Endothelial cell of umbilical vein (primary cell): ENCODE measurements around the gene PDIA4. TPM values are rescaled to one million over a fixed set of nuclear protein-coding genes. Genes with fewer than 3 reads are reported as not detected.

Source experiments
- Bru-seq: library from RNA; stranded (reverse); fragments of 400-500 nt; gene quantifications from one replicate; lab custom pipeline; 2021; lab: Mats Ljungman, UMichigan
- BruChase-seq, 2 experiments: library from RNA; stranded (reverse); fragments of 400-500 nt; gene quantifications; one replicate each; lab custom pipeline; 2021; lab: Mats Ljungman, UMichigan
- BruUV-seq: library from RNA; stranded (reverse); fragments of 400-500 nt; replicated peaks from 2 replicates; lab custom pipeline; 2021; lab: Mats Ljungman, UMichigan
- CTCF ChIA-PET: fragments of 300-600, 350-600 bp; sonication (Branson Sonifier 250); formaldehyde crosslinking; loops from one replicate; lab custom pipeline; 2021; ENCODE audit warnings: antibody characterized with exemption, inconsistent platforms; lab: Charles Lee
- POLR2A ChIA-PET: fragments of 300-600, 350-600 bp; sonication (Branson Sonifier 250); formaldehyde crosslinking; loops from one replicate; lab custom pipeline; 2021; ENCODE audit warnings: antibody characterized with exemption, inconsistent platforms; lab: Charles Lee
- DNase-seq: peaks from one replicate; pipeline ENCODE4 v3.0.0-alpha.2; 2011; ENCODE audit warnings: low read depth, low spot score
- FAIRE-seq: peaks from 2 replicates; lab custom pipeline; 2011; peaks lifted over from hg19 to GRCh38; lab: Jason Lieb, UNC
- H2AFZ ChIP-seq: 2 replicates; pipeline ENCODE4 v1.6.0; 2012; ENCODE audit warnings: low read depth, low read length, control low read depth, inconsistent platforms
- H3K27ac ChIP-seq: 2 replicates; pipeline ENCODE4 v1.5.1; 2011; ENCODE audit warnings: low read depth, mild to moderate bottlenecking, control low read depth, low read length, moderate library complexity; ENCODE audit not compliant: insufficient read depth
- H3K27me3 ChIP-seq, 2 experiments: 2 replicates each; pipeline versions ENCODE4 v1.6.0 to v1.6.1; 2011; ENCODE audit warnings: low read length in 2 of 2, mixed read lengths in 1 of 2; ENCODE audit not compliant: control insufficient read depth in 2 of 2, insufficient read depth in 2 of 2
- H3K36me3 ChIP-seq, 2 experiments: 2 replicates in 1 of 2; 3 replicates in 1 of 2; pipeline ENCODE4 v1.5.1; 2011; ENCODE audit warnings: low read length in 2 of 2, mild to moderate bottlenecking in 1 of 2, moderate library complexity in 1 of 2; ENCODE audit not compliant: control insufficient read depth in 2 of 2, insufficient read depth in 2 of 2; ENCODE audit errors: extremely low read depth in 1 of 2
- H3K4me1 ChIP-seq: 3 replicates; pipeline ENCODE4 v1.5.1; 2011; ENCODE audit warnings: mild to moderate bottlenecking, low read length; ENCODE audit not compliant: control insufficient read depth, insufficient read depth; ENCODE audit errors: extremely low read depth
- H3K4me2 ChIP-seq: 2 replicates; pipeline ENCODE4 v1.6.1; 2011; ENCODE audit warnings: low read length, control low read depth, mixed read lengths; ENCODE audit not compliant: insufficient read depth
- H3K4me3 ChIP-seq, 3 experiments: fragments of 200-600 bp in 1 of 3; sonication (generic), shearing (Covaris generic) in 1 of 3; replicated peaks in 1 of 3; 2 replicates each; pipeline ENCODE4 v1.5.1; 2011 to 2016; ENCODE audit warnings: control low read depth in 3 of 3, low read length in 3 of 3, mild to moderate bottlenecking in 2 of 3, inconsistent platforms in 1 of 3, low read depth in 1 of 3, moderate library complexity in 1 of 3; ENCODE audit not compliant: insufficient read depth in 1 of 3
- H3K79me2 ChIP-seq: 2 replicates; pipeline ENCODE4 v1.6.0; 2012; ENCODE audit warnings: low read length, inconsistent platforms; ENCODE audit not compliant: control insufficient read depth, insufficient read depth
- H3K9ac ChIP-seq: replicated peaks from 2 replicates; pipeline ENCODE3; 2011; ENCODE audit warnings: low read length, control low read depth; ENCODE audit not compliant: insufficient read depth; ENCODE audit errors: extremely low read depth
- H3K9me1 ChIP-seq: replicated peaks from 3 replicates; pipeline ENCODE4 v1.6.0; 2011; ENCODE audit warnings: mild to moderate bottlenecking, low read length; ENCODE audit not compliant: control insufficient read depth, insufficient read depth; ENCODE audit errors: extremely low read depth
- H3K9me3 ChIP-seq: replicated peaks from 2 replicates; pipeline ENCODE4 v1.5.1; 2012; ENCODE audit warnings: low read length, inconsistent platforms; ENCODE audit not compliant: control insufficient read depth, insufficient read depth
- H4K20me1 ChIP-seq: replicated peaks from 2 replicates; pipeline ENCODE3; 2011; ENCODE audit warnings: mild to moderate bottlenecking, low read length; ENCODE audit not compliant: control insufficient read depth, insufficient read depth; ENCODE audit errors: extremely low read depth
- EZH2 ChIP-seq: IDR thresholded peaks from 2 replicates; pipeline ENCODE4 v1.6.1; 2012; ENCODE audit warnings: borderline replicate concordance, low read depth, mild to moderate bottlenecking, moderate library complexity, low read length, inconsistent platforms; ENCODE audit not compliant: severe bottlenecking
- FOS ChIP-seq: IDR thresholded peaks from 2 replicates; pipeline ENCODE4 v1.6.1; 2011; ENCODE audit warnings: mild to moderate bottlenecking, low read length, moderate library complexity, borderline replicate concordance; ENCODE audit not compliant: insufficient read depth
- JUN ChIP-seq: IDR thresholded peaks from 2 replicates; pipeline ENCODE4 v1.6.1; 2011; ENCODE audit warnings: borderline replicate concordance, low read depth; ENCODE audit not compliant: insufficient read length, insufficient read depth
- MYC ChIP-seq: IDR thresholded peaks from one replicate; pipeline ENCODE4 v1.6.1; 2011; ENCODE audit warnings: mild to moderate bottlenecking, low read depth, low read length
- POLR2A ChIP-seq: IDR thresholded peaks from 2 replicates; pipeline ENCODE4 v1.6.1; 2012; ENCODE audit warnings: low read depth, mild to moderate bottlenecking, control low read depth, low read length
- POLR2AphosphoS5 ChIP-seq: IDR thresholded peaks from 2 replicates; pipeline ENCODE4 v1.6.1; 2012; ENCODE audit warnings: low read depth, mild to moderate bottlenecking, control low read depth, low read length, moderate library complexity; ENCODE audit not compliant: insufficient read depth
- dilution Hi-C: fragments of 300-500 bp; cut with MboI; formaldehyde crosslinking; loops from one replicate; pipeline ENCODE4 v1.15.0; 2019; ENCODE audit warnings: low sequenced_read_pairs; ENCODE audit not compliant: extremely low pct_ligation_motif_present
- intact Hi-C: fragments of 100-400 bp; cut with micrococcal nuclease; formaldehyde crosslinking; loops from one replicate; pipeline ENCODE4 v1.10.0; 2022
- long read RNA-seq: library from polyadenylated mRNA; stranded (forward); transcript quantifications from one replicate; pipeline ENCODE4 v2.0.0, GENCODE V29; 2021
- polyA minus RNA-seq, 3 experiments: library from RNA; depleted of rRNA, polyadenylated mRNA; stranded (reverse); fragments of >200 nt; gene quantifications; 1 replicate in 1 of 3; 2 replicates in 2 of 3; pipeline ENCODE4 v1.2.3, GENCODE V29; 2011
- polyA plus RNA-seq, 4 experiments: library from polyadenylated mRNA; depleted of rRNA in 3 of 4; stranded (reverse) in 3 of 4; unstranded in 1 of 4; fragments of >200 nt; gene quantifications; 2 replicates each; pipeline versions ENCODE4 v1.2.1 to v1.2.3, GENCODE V29; 2011 to 2012; ENCODE audit warnings: missing spikeins in 1 of 4
- total RNA-seq: library from RNA; stranded (reverse); gene quantifications from 2 replicates; pipeline ENCODE4 v1.2.3, GENCODE V29; 2021
- TF ChIP-seq, protein P1 (sequence below): IDR thresholded peaks from 2 replicates; pipeline ENCODE4 v1.6.1; 2011; ENCODE audit not compliant: insufficient read depth, insufficient read length
- TF ChIP-seq, protein P2 (sequence below), 2 donors: IDR thresholded peaks; 1 replicate in 1 of 2; 2 replicates in 1 of 2; pipeline ENCODE4 v1.5.1; 2011; ENCODE audit warnings: low read length in 2 of 2, mild to moderate bottlenecking in 2 of 2, moderate library complexity in 2 of 2, control low read depth in 1 of 2, inconsistent platforms in 1 of 2, low read depth in 1 of 2; ENCODE audit not compliant: insufficient read depth in 1 of 2; ENCODE audit errors: extremely low read depth in 1 of 2

The PDIA4 gene, protein sequence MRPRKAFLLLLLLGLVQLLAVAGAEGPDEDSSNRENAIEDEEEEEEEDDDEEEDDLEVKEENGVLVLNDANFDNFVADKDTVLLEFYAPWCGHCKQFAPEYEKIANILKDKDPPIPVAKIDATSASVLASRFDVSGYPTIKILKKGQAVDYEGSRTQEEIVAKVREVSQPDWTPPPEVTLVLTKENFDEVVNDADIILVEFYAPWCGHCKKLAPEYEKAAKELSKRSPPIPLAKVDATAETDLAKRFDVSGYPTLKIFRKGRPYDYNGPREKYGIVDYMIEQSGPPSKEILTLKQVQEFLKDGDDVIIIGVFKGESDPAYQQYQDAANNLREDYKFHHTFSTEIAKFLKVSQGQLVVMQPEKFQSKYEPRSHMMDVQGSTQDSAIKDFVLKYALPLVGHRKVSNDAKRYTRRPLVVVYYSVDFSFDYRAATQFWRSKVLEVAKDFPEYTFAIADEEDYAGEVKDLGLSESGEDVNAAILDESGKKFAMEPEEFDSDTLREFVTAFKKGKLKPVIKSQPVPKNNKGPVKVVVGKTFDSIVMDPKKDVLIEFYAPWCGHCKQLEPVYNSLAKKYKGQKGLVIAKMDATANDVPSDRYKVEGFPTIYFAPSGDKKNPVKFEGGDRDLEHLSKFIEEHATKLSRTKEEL
- total RNA-seq: 306 and 308 TPM in 2 replicates
- polyA plus RNA-seq: 179 and 217 TPM in 2 replicates
- 278 and 295 TPM in 2 replicates for polyA plus RNA-seq (2011; cell fraction: cytosol; rRNA removed)
- 196 and 233 TPM in 2 replicates for polyA plus RNA-seq (2011; cell fraction: nucleus; rRNA removed)
- 240 TPM in 2 replicates for polyA plus RNA-seq (2012)
- 214 and 238 TPM in 2 replicates for polyA minus RNA-seq
- 47.5 TPM for polyA minus RNA-seq (2011; cell fraction: cytosol; rRNA and poly(A)+ RNA removed)
- polyA minus RNA-seq (2011; cell fraction: nucleus; rRNA and poly(A)+ RNA removed): 46.8 and 49.6 TPM in 2 replicates
- Bru-seq, nascent RNA: percentile 77 among the genes with signal in this experiment
- BruChase-seq, experiment 1, labeled RNA remaining after a 6-hour chase: percentile 92 among the genes with signal in this experiment
- percentile 76 among the genes with signal in this experiment for BruChase-seq, experiment 2, labeled RNA remaining after a 2-hour chase
- long read RNA-seq, transcript PDIA4-201 (10 exons, 2,903 nt): major isoform, 1,229 of 1,419 reads
- long read RNA-seq, transcript PDIA4-203 (3 exons, 632 nt): minor isoform, 6 of 1,419 reads
- long read RNA-seq, partial matches to known transcripts: 84 of 1,419 reads
- long read RNA-seq, other reads (novel, unspliced or antisense): 100 of 1,419 reads

DNA sequence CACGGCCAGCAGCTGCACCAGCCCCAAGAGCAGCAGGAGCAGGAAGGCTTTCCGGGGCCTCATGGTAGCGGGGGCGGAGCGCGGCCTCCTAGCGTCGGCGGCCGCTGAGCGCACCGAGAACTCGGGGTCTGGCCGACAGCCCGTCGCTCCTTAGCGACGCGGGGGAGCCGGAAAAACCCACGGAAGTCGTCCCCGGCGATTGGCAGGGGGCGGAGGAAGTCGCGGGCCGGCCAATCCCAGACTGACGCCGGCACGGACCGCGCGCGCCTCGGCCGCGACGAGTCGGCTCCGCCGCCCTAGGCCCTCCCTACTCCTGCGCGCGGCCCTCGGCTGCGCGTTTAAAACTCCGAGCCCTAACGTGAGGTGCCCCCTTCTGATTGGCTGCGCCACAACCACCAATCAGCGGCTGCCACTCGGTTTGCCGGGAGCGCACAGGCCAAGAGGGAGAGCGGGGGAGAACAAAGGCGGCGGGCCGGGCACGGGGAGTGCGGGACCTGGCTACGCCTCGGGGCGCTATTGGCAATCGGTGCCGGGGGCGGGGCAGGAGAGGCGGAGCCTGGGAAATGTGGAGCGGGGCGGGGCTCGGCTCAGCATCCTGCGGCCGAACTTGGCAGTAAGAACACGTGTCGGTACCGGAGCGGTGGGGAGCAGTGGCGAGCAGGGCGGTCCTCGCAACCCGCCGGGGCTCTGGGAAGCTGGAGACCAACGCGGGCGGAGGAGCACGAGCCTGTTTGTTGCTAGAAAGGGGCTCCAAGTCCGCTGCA, at the start of gene PDIA4:
Gene PDIA4 (minus strand): TSS at position 160 of the 764 bp plus-strand sequence. CDS start 97 bp downstream, at position 63.
- H3K4me3 ChIP-seq: peak within 1 kb of the TSS; percentile 80 to 91 (median 90)
- TF ChIP-seq POLR2AphosphoS5: peak; percentile 79
- TF ChIP-seq EZH2: no peak
- peak; percentile 94 for TF ChIP-seq MYC
- TF ChIP-seq, protein P1, sequence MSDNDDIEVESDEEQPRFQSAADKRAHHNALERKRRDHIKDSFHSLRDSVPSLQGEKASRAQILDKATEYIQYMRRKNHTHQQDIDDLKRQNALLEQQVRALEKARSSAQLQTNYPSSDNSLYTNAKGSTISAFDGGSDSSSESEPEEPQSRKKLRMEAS: peak; percentile 93
- peak; percentile 73 for TF ChIP-seq POLR2A
- TF ChIP-seq, protein P2, sequence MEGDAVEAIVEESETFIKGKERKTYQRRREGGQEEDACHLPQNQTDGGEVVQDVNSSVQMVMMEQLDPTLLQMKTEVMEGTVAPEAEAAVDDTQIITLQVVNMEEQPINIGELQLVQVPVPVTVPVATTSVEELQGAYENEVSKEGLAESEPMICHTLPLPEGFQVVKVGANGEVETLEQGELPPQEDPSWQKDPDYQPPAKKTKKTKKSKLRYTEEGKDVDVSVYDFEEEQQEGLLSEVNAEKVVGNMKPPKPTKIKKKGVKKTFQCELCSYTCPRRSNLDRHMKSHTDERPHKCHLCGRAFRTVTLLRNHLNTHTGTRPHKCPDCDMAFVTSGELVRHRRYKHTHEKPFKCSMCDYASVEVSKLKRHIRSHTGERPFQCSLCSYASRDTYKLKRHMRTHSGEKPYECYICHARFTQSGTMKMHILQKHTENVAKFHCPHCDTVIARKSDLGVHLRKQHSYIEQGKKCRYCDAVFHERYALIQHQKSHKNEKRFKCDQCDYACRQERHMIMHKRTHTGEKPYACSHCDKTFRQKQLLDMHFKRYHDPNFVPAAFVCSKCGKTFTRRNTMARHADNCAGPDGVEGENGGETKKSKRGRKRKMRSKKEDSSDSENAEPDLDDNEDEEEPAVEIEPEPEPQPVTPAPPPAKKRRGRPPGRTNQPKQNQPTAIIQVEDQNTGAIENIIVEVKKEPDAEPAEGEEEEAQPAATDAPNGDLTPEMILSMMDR (IDR thresholded peaks at IDR 0.05; ENCODE audit: extremely low read depth in 1 of 2, insufficient read depth in 1 of 2, low read depth in 1 of 2, low read length in 2 of 2): peak in 1 of 2 donors; percentile 50
- no peak for TF ChIP-seq FOS
- no peak for TF ChIP-seq JUN
- H3K9me3 ChIP-seq: no peaks in the 10 kb centered on the region
- H3K79me2 ChIP-seq: peaks cover 43% of the 10 kb centered on the region
- dilution Hi-C loops: no loop called here
- H3K4me1 ChIP-seq: peaks cover 12% of the 10 kb centered on the region
- H3K9me1 ChIP-seq: no peaks in the 10 kb centered on the region
- ChIA-PET CTCF (interaction anchor here (0.7 to 7.6 kb wide), 3 partner anchors 22 to 119 kb away, joined by 5 to 79 read pairs (median 40); partner anchors contain the start of gene ZNF398), POLR2A (interaction anchor here (2.4 kb wide), 1 partner anchor 37 kb away, joined by 7 read pairs; no protein-coding TSS in a partner anchor)
- no peaks in the 10 kb centered on the region for H3K27me3 ChIP-seq
- FAIRE-seq (peak; percentile 90), DNase-seq (peak; percentile 100)
- no peaks in the 10 kb centered on the region for H4K20me1 ChIP-seq
- peak within 1 kb of the TSS; percentile 56 for H3K27ac ChIP-seq
- intact Hi-C loops: loop anchor here (1.0 to 10.0 kb wide), 10 partner anchors 23 to 466 kb away; partner anchors contain the start of genes EZH2, ZNF282, ZNF398 and ZNF425
- no peaks in the 10 kb centered on the region for H3K36me3 ChIP-seq
- H3K4me2 ChIP-seq: peak within 1 kb of the TSS; percentile 97
- H2AFZ ChIP-seq: peak within 1 kb of the TSS; percentile 79
- peak within 1 kb of the TSS; percentile 93 for H3K9ac ChIP-seq
- BruUV-seq: no TSS peak
